ENCODE results near the gene RGS9. TPM values are rescaled to one million over a fixed set of nuclear protein-coding genes. Genes with fewer than 3 reads are reported as not detected.

Gene RGS9
- total RNA-seq, 1 donor from 2014 or later, result 8.7 TPM

DNA sequence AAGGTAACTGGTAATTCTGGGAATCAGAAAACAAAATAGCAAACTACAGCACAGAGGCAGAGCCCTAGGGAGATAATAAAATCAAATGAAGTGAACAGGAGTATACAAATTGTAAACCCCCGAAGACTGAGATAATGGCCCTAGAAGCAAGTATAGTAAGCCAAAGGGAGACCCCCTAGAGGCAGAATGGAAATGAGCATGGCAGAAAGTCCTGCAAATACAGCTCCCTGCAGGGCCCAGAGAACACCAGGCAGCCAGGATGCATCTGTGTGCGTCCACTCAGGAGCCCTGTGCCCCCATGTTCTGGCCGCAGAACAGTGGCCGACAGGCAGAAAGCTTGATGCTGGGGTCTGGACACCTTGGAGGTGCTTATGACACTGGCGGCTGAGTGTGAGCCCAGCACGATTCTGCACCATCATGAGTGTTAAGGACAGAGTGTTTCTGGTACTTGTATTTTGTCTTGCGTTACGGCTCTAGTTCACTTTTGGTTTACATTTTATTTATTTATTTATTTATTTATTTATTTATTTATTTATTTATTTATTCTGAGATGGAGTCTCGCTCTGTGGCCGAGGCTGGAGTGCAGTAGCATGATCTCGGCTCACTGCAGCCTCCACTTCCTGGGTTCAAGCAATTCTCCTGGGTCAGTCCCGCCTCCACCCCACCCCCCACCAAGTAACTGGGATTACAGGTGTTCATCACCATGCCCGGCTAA, 48.7 kb downstream of the RGS9 start:
- no peak overlapping the region for H3K4me3 ChIP-seq
- H3K9me3 ChIP-seq, result no peaks in the 10 kb centered on the region
- DNase-seq, result no peak
- H3K27me3 ChIP-seq, result no peaks in the 10 kb centered on the region
- intact Hi-C loops (cut with DNase I), result no loop called here
- H3K36me3 ChIP-seq, result no peaks in the 10 kb centered on the region
- H3K4me1 ChIP-seq, result peaks cover 14% of the 10 kb centered on the region
- TF ChIP-seq, protein P1, sequence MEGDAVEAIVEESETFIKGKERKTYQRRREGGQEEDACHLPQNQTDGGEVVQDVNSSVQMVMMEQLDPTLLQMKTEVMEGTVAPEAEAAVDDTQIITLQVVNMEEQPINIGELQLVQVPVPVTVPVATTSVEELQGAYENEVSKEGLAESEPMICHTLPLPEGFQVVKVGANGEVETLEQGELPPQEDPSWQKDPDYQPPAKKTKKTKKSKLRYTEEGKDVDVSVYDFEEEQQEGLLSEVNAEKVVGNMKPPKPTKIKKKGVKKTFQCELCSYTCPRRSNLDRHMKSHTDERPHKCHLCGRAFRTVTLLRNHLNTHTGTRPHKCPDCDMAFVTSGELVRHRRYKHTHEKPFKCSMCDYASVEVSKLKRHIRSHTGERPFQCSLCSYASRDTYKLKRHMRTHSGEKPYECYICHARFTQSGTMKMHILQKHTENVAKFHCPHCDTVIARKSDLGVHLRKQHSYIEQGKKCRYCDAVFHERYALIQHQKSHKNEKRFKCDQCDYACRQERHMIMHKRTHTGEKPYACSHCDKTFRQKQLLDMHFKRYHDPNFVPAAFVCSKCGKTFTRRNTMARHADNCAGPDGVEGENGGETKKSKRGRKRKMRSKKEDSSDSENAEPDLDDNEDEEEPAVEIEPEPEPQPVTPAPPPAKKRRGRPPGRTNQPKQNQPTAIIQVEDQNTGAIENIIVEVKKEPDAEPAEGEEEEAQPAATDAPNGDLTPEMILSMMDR (IDR thresholded peaks at IDR 0.05), result no peak
- H3K27ac ChIP-seq, result no peak overlapping the region
- no peak for ATAC-seq

- DNase-seq, result no peak
- ATAC-seq, result no peak
- TF ChIP-seq, protein P1 (IDR thresholded peaks at IDR 0.05), result no peak
- no peaks in the 10 kb centered on the region for H3K27me3 ChIP-seq
- no peaks in the 10 kb centered on the region for H3K36me3 ChIP-seq
- H3K9me3 ChIP-seq, result no peaks in the 10 kb centered on the region
- H3K4me3 ChIP-seq, result no peak overlapping the region
- intact Hi-C loops (cut with DNase I), result no loop called here
- H3K4me1 ChIP-seq, result no peaks in the 10 kb centered on the region
- no peak overlapping the region for H3K27ac ChIP-seq
These were observed 53.4 kb downstream of the RGS9 start for GRCh38 chr17:65190467-65191097.

DNA sequence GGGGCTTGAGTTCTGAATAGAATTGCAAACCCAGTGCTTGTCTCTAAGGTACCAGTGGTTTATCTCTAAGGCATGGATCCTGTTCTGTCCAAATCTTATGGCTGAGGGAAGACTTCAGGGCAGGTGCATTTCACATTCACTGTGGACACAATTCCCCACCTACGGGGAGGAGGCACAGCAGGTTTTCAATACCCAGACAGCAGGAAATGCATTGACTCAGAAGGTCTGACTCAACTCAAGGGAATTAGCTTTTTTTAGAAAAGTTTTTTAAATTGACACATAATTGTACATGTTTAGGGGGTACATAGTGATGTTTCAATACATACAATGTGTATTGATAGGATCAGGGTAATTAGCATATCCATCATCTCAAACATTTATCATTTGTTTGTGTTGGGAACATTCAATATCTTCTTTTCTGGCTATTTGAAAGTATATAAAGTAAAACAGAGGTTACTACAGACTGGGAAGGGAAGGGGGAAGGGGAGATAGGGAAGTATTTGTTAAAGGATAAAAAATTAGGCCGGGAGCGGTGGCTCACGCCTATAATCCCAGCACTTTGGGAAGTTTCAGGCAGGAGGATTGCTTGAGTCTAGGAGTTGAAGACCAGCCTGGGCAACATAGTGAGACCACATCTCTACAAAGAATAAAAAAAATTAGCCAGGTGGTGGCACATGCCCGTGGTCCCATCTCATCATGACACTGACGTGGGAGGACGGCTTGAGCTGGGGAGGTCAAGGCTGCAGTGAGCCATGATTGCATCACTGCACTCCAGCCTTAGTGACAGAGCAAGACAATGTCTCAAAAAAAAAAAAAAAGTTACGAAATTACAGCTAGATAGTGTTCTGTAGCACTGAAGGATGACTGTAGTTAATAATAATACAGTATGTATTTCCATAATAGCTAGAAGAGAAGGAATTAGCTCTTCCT, 54.9 kb downstream of the RGS9 start:
- intact Hi-C loops (cut with DNase I), result no loop called here
- H3K4me1 ChIP-seq, result no peaks in the 10 kb centered on the region
- H3K36me3 ChIP-seq, result no peaks in the 10 kb centered on the region
- no peaks in the 10 kb centered on the region for H3K27me3 ChIP-seq
- ATAC-seq (no peak), DNase-seq (no peak)
- H3K27ac ChIP-seq, result no peak overlapping the region
- H3K4me3 ChIP-seq, result no peak overlapping the region
- H3K9me3 ChIP-seq, result no peaks in the 10 kb centered on the region
- TF ChIP-seq, protein P1 (IDR thresholded peaks at IDR 0.05), result no peak

DNA sequence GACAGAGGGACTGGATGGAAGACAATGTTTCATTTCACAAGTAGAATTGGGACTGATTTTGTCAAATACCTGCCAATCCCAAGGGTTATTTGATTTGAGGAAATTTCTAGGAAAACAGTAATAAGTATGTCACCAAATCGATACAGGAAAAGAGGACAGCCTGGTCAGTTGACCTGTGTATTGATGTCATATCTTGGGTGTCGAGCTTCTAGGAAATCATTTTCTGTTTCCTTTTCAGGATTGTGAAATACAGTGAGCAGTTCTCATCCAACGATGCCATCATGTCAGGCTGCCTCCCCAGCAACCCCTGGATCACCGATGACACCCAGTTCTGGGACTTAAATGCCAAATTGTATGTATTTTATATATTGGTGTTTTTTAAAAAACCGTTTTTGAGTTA, 56.1 kb downstream of the RGS9 start:
- no peak for DNase-seq
- H3K9me3 ChIP-seq, result no peaks in the 10 kb centered on the region
- TF ChIP-seq, protein P1 (IDR thresholded peaks at IDR 0.05), result no peak
- H3K4me3 ChIP-seq, result no peak overlapping the region
- no peaks in the 10 kb centered on the region for H3K27me3 ChIP-seq
- intact Hi-C loops (cut with DNase I), result no loop called here
- H3K27ac ChIP-seq, result no peak overlapping the region
- ATAC-seq, result no peak
- H3K4me1 ChIP-seq, result no peaks in the 10 kb centered on the region
- H3K36me3 ChIP-seq, result no peaks in the 10 kb centered on the region

- Histone ChIP-seq H3K36me3 (no peaks in the 10 kb centered on the region), H3K27me3 (no peaks in the 10 kb centered on the region), H3K27ac (no peak overlapping the region), H3K4me3 (no peak overlapping the region), H3K9me3 (no peaks in the 10 kb centered on the region), H3K4me1 (no peaks in the 10 kb centered on the region)
- intact Hi-C loops (cut with DNase I), result no loop called here
- ATAC-seq (no peak), DNase-seq (no peak)
- TF ChIP-seq, protein P1 (IDR thresholded peaks at IDR 0.05), result no peak
These were observed 56.6 kb downstream of the RGS9 start for GRCh38 chr17:65193716-65194293.
